OCI-LY7 (cell line): ENCODE results near the gene POLD2.

ENCODE experiments used
- CTCF ChIP-seq: fragments of 200-600 bp; sonication (generic); conservative IDR thresholded peaks from 2 replicates; pipeline ENCODE4 v1.5.1; 2014; ENCODE audit warnings: mild to moderate bottlenecking, antibody characterized with exemption, low read length, moderate library complexity, mixed read lengths
- EZH2phosphoT487 ChIP-seq: fragments of 200-600 bp; sonication (generic); IDR thresholded peaks from 2 replicates; pipeline ENCODE4 v1.6.1; 2018; ENCODE audit warnings: low read depth, borderline replicate concordance, mild to moderate bottlenecking, mixed run types, antibody characterized with exemption, low read length, moderate library complexity, mixed read lengths

- no peak for TF ChIP-seq CTCF
- no peak for TF ChIP-seq EZH2phosphoT487
Measured at GRCh38 chr7:44100458-44101302, 22.7 kb downstream of the POLD2 start.
